K562 (cell line): ENCODE measurements around the gene ATF5. TPM values are rescaled to one million over a fixed set of nuclear protein-coding genes. Genes with fewer than 3 reads are reported as not detected.
A peak's percentile ranks its signal among the peaks of the same experiment; 100 is the strongest.

Experiments
- COPS2 ChIP-seq: fragments of 450-650 bp; conservative IDR thresholded peaks from 2 replicates; pipeline ENCODE4 v1.6.1; 2016; ENCODE audit warnings: mild to moderate bottlenecking, moderate library complexity
- CREB1 ChIP-seq, 2 experiments: sonication (generic) in 1 of 2; formaldehyde crosslinking in 1 of 2; IDR thresholded peaks; 2 replicates each; pipeline versions ENCODE4 v1.6.1 to v1.8.0; 2012 to 2022; ENCODE audit warnings: inconsistent platforms in 1 of 2, mild to moderate bottlenecking in 1 of 2, missing genetic modification reagents in 1 of 2, moderate library complexity in 1 of 2
- CXXC5 ChIP-seq: fragments of 250-450 bp; sonication (Bioruptor Pico); IDR thresholded peaks from 2 replicates; pipeline ENCODE4 v1.8.0; 2022; ENCODE audit warnings: inconsistent platforms, mild to moderate bottlenecking, moderate library complexity
- FOXJ3 ChIP-seq: sonication (generic); formaldehyde crosslinking; IDR thresholded peaks from 2 replicates; pipeline ENCODE4 v1.4.0; 2020; ENCODE audit warnings: mild to moderate bottlenecking, missing genetic modification reagents
- NFXL1 ChIP-seq: fragments of 450-650 bp; formaldehyde crosslinking; IDR thresholded peaks from 2 replicates; pipeline ENCODE4 v1.4.0; 2021; ENCODE audit warnings: mild to moderate bottlenecking
- POLR2AphosphoS5 ChIP-seq: IDR thresholded peaks from 2 replicates; pipeline ENCODE4 v1.6.1; 2011; ENCODE audit warnings: mild to moderate bottlenecking, low read depth, low read length, moderate library complexity; ENCODE audit not compliant: control insufficient read depth, insufficient read depth
- PTRF ChIP-seq: fragments of 450-650 bp; IDR thresholded peaks from 2 replicates; pipeline ENCODE4 v1.6.1; 2016; ENCODE audit warnings: mild to moderate bottlenecking, missing genetic modification characterization, missing compliant biosample characterization
- SAP30 ChIP-seq: fragments of 200-600 bp; sonication (generic); IDR thresholded peaks from 2 replicates; pipeline ENCODE4 v1.6.1; 2012; ENCODE audit warnings: borderline replicate concordance, low read depth, mild to moderate bottlenecking, moderate library complexity, low read length, control low read depth, inconsistent platforms; ENCODE audit not compliant: insufficient read depth, poor library complexity, severe bottlenecking
- SMARCE1 ChIP-seq: fragments of 450-650 bp; IDR thresholded peaks from 2 replicates; pipeline ENCODE4 v1.7.1; 2016; ENCODE audit warnings: mild to moderate bottlenecking
- SP1 ChIP-seq: sonication (generic); formaldehyde crosslinking; IDR thresholded peaks from 2 replicates; pipeline ENCODE4 v1.8.1; 2022; ENCODE audit warnings: mild to moderate bottlenecking, missing genetic modification reagents
- STAT5A ChIP-seq: IDR thresholded peaks from 2 replicates; pipeline ENCODE4 v1.6.1; 2012; ENCODE audit warnings: low read length, inconsistent platforms, borderline replicate concordance
- TGIF2 ChIP-seq: sonication (generic); formaldehyde crosslinking; IDR thresholded peaks from 2 replicates; pipeline ENCODE4 v1.8.1; 2022; ENCODE audit warnings: mild to moderate bottlenecking, missing genetic modification reagents, moderate library complexity
- U2AF1 ChIP-seq: fragments of 200-400 bp; formaldehyde crosslinking; optimal IDR thresholded peaks from 2 replicates; pipeline ENCODE3; 2017; ENCODE audit warnings: mild to moderate bottlenecking, low read depth, low read length, moderate library complexity
- ZNF184 ChIP-seq: sonication (generic); formaldehyde crosslinking; IDR thresholded peaks from 2 replicates; pipeline ENCODE4 v1.5.0; 2020; ENCODE audit warnings: missing genetic modification reagents
- ZNF695 ChIP-seq: fragments of 450-650 bp; formaldehyde crosslinking; IDR thresholded peaks from 2 replicates; pipeline ENCODE4 v1.4.0; 2020; ENCODE audit warnings: mild to moderate bottlenecking, moderate library complexity
- polyA plus RNA-seq, 8 experiments: library from polyadenylated mRNA; depleted of rRNA in 4 of 8; stranded (reverse) in 5 of 8; unstranded in 3 of 8; fragments of >200 nt; fragmentation: Nextera tagmentation in 2 of 8; fragmentation: Illumina TruSeq in 1 of 8; extraction: Ambion mirVana in 2 of 8; extraction: Trizol in 1 of 8; gene quantifications; 2 replicates each; pipeline versions ENCODE4 v1.2.1 to v1.2.3, GENCODE V29; 2011 to 2014; ENCODE audit warnings: inconsistent platforms in 1 of 8, missing spikeins in 1 of 8
- total RNA-seq, 7 experiments: library from RNA; depleted of rRNA in 6 of 7; stranded (reverse); fragments of >200 nt in 6 of 7; fragmentation: Illumina TruSeq in 2 of 7; extraction: Trizol in 2 of 7; gene quantifications; 2 replicates each; pipeline versions ENCODE4 v1.2.1 to v1.2.3, GENCODE V29; 2011 to 2021; ENCODE audit warnings: low replicate concordance in 1 of 7
- TF ChIP-seq, protein P1 (sequence below), 2 experiments: fragments of 450-650 bp; formaldehyde crosslinking in 1 of 2; IDR thresholded peaks; 2 replicates each; pipeline versions ENCODE4 v1.4.0 to v1.6.1; 2014 to 2020; ENCODE audit warnings: mild to moderate bottlenecking in 2 of 2, borderline replicate concordance in 1 of 2, low read depth in 1 of 2
- TF ChIP-seq, protein P2 (sequence below): sonication (generic); formaldehyde crosslinking; IDR thresholded peaks from 2 replicates; pipeline ENCODE4 v1.8.0; 2023; ENCODE audit warnings: mild to moderate bottlenecking, missing genetic modification reagents
- TF ChIP-seq, protein P3 (sequence below): fragments of 250-450 bp; sonication (Bioruptor Pico); IDR thresholded peaks from 2 replicates; pipeline ENCODE4 v1.5.0; 2021

ATF5 gene
- total and polyA plus RNA-seq, 9 of the 15 experiments (the other 6 are each of a cell fraction or from before 2014, with no cell fraction given) = 3.0 to 57.6 (median 11.1) TPM

DNA sequence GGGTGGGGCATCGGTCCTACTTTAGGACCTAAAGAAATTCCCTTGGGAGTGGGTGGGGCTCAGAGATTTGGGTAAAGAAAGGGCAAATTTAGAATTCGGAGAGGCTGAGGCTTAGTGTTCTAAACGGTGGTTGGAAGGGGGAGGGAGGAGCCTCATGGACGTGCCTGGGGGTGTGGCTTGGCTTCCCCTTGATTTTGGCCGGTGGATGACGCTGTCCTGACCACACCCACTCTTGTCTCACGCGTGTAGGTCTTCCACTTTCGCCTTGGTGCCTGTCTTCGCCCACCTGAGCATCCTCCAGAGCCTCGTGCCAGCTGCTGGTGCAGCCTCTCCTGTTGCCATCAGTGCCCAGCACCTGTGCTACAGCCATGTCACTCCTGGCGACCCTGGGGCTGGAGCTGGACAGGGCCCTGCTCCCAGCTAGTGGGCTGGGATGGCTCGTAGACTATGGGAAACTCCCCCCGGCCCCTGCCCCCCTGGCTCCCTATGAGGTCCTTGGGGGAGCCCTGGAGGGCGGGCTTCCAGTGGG, 1.5 kb downstream of the ATF5 start (continued):
- TF ChIP-seq, protein P1, sequence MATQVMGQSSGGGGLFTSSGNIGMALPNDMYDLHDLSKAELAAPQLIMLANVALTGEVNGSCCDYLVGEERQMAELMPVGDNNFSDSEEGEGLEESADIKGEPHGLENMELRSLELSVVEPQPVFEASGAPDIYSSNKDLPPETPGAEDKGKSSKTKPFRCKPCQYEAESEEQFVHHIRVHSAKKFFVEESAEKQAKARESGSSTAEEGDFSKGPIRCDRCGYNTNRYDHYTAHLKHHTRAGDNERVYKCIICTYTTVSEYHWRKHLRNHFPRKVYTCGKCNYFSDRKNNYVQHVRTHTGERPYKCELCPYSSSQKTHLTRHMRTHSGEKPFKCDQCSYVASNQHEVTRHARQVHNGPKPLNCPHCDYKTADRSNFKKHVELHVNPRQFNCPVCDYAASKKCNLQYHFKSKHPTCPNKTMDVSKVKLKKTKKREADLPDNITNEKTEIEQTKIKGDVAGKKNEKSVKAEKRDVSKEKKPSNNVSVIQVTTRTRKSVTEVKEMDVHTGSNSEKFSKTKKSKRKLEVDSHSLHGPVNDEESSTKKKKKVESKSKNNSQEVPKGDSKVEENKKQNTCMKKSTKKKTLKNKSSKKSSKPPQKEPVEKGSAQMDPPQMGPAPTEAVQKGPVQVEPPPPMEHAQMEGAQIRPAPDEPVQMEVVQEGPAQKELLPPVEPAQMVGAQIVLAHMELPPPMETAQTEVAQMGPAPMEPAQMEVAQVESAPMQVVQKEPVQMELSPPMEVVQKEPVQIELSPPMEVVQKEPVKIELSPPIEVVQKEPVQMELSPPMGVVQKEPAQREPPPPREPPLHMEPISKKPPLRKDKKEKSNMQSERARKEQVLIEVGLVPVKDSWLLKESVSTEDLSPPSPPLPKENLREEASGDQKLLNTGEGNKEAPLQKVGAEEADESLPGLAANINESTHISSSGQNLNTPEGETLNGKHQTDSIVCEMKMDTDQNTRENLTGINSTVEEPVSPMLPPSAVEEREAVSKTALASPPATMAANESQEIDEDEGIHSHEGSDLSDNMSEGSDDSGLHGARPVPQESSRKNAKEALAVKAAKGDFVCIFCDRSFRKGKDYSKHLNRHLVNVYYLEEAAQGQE (IDR thresholded peaks at IDR 0.05; ENCODE audit: borderline replicate concordance) = no peak
- TF ChIP-seq, protein P1 (CRISPR knock-in tag; IDR thresholded peaks at IDR 0.05; ENCODE audit: low read depth) = no peak
- TF ChIP-seq COPS2 (no peak), SMARCE1 (no peak), SAP30 (no peak), FOXJ3 (CRISPR knock-in tag) (no peak), PTRF (tag) (no peak), ZNF184 (CRISPR knock-in tag) (no peak), CXXC5 (CRISPR knock-in tag) (no peak), CREB1 (IDR thresholded peaks at IDR 0.05) (peak; percentile 52; the same call in 1 of the 2 replicates), CREB1 (CRISPR knock-in tag; IDR thresholded peaks at IDR 0.05) (0 out of 2 replicates have a peak, but pooled peaks have one; percentile 35), SP1 (CRISPR knock-in tag) (no peak; the same call in 1 of the 2 replicates), ZNF695 (no peak), NFXL1 (CRISPR knock-in tag) (no peak), STAT5A (no peak), TGIF2 (no peak), POLR2AphosphoS5 (no peak), U2AF1 (no peak)
- TF ChIP-seq, protein P2, sequence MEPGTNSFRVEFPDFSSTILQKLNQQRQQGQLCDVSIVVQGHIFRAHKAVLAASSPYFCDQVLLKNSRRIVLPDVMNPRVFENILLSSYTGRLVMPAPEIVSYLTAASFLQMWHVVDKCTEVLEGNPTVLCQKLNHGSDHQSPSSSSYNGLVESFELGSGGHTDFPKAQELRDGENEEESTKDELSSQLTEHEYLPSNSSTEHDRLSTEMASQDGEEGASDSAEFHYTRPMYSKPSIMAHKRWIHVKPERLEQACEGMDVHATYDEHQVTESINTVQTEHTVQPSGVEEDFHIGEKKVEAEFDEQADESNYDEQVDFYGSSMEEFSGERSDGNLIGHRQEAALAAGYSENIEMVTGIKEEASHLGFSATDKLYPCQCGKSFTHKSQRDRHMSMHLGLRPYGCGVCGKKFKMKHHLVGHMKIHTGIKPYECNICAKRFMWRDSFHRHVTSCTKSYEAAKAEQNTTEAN (CRISPR knock-in tag) = no peak
- TF ChIP-seq, protein P3, sequence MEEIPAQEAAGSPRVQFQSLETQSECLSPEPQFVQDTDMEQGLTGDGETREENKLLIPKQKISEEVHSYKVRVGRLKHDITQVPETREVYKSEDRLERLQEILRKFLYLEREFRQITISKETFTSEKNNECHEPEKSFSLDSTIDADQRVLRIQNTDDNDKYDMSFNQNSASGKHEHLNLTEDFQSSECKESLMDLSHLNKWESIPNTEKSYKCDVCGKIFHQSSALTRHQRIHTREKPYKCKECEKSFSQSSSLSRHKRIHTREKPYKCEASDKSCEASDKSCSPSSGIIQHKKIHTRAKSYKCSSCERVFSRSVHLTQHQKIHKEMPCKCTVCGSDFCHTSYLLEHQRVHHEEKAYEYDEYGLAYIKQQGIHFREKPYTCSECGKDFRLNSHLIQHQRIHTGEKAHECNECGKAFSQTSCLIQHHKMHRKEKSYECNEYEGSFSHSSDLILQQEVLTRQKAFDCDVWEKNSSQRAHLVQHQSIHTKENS (CRISPR knock-in tag) = no peak
